ENCODE data around the gene IGFL1.
"Not testable (repeated sequence)": the region's sequence is repeated elsewhere in the genome, so short reads cannot be mapped to it uniquely, and the experiment has no call there.

Gene IGFL1
- total RNA-seq: 0 reads per million in 9 experiments

DNA sequence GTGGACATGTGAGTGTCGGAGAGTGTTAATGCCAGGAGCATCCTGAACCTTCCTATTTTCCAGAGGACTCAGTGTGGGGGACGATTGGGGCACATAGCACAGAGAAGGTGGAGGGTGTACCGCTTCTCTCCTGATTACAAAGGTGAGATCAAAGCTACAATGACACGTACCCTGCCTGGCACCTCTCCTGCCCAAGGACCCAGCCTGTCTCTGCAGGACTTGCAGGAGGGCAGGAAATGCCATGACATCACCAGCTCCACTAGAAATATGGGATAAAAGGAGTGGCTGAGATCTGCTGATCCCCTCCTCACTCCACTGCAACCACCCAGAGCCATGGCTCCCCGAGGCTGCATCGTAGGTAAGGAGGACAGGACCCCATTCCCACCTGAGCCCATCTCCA, at the start of gene IGFL1:
Gene IGFL1, plus strand, starts transcription at position 301 of the 400 bp plus-strand sequence. Its CDS starts 33 bp downstream, at position 334.
- no peaks in the 10 kb centered on the region for H3K36me3 Mint-ChIP-seq (ENCODE audit: insufficient read depth)

GRCh38 chr19:46180701-46181387, 48.7 kb upstream of the IGFL1 start:
- H3K36me3 Mint-ChIP-seq (ENCODE audit: insufficient read depth): no peaks in the 10 kb centered on the region
- no peaks in the 10 kb centered on the region for H3K9me3 Mint-ChIP-seq
- H3K27ac Mint-ChIP-seq: no peak overlapping the region
- peaks cover 57 to 71% of the 10 kb centered on the region in 2 donors for H3K27me3 Mint-ChIP-seq
- peaks cover 0 to 5% of the 10 kb centered on the region in 2 donors for H3K4me1 Mint-ChIP-seq (ENCODE audit: low read depth in 2 of 2)
- DNase-seq (no peak), ATAC-seq (replicated peaks) (no peak)
- H3K4me3 Mint-ChIP-seq: no peak overlapping the region

More for the DNA sequence above, at the start of gene IGFL1:
- Mint-ChIP-seq H3K27ac (no peak within 1 kb of the TSS), H3K4me3 (no peak within 1 kb of the TSS), H3K27me3 (peaks cover 46 to 72% of the 10 kb centered on the region in 2 donors), H3K9me3 (no peaks in the 10 kb centered on the region), H3K4me1 (ENCODE audit: low read depth in 2 of 2) (peaks cover 6 to 11% of the 10 kb centered on the region in 2 donors)
- DNase-seq (no peak), ATAC-seq (replicated peaks) (no peak)

DNA sequence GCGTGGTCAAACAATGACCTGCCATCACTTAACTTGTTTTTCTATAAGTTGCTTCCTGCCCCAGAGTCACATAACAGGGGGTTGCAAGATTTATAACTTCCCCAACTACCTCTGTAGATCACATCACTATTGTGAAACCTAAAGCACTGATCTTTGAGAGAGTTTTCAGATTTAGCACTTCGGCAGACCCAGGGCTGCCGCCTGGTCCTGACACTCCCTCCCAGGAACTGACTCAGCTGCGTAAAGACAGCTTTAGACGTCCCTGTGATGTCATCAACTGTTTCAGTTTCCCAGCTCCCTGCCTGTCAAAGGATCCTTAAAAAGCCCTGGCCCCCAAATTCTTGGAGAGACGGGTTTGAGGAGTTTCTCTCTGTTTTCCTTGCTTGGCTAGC, 48.2 kb upstream of the IGFL1 start:
- H3K4me1 Mint-ChIP-seq (ENCODE audit: low read depth in 2 of 2): peaks cover 0 to 5% of the 10 kb centered on the region in 2 donors
- ATAC-seq (replicated peaks): no peak
- H3K27ac Mint-ChIP-seq: no peak overlapping the region
- no peak overlapping the region for H3K4me3 Mint-ChIP-seq
- peaks cover 52 to 70% of the 10 kb centered on the region in 2 donors for H3K27me3 Mint-ChIP-seq
- no peak for DNase-seq
- H3K9me3 Mint-ChIP-seq: no peaks in the 10 kb centered on the region
- H3K36me3 Mint-ChIP-seq (ENCODE audit: insufficient read depth): no peaks in the 10 kb centered on the region

GRCh38 chr19:46182476-46182875, 47.1 kb upstream of the IGFL1 start:
- Mint-ChIP-seq H3K9me3 (no peaks in the 10 kb centered on the region), H3K4me1 (ENCODE audit: low read depth in 2 of 2) (peaks cover 0 to 5% of the 10 kb centered on the region in 2 donors), H3K4me3 (no peak overlapping the region), H3K27me3 (peaks cover 42 to 64% of the 10 kb centered on the region in 2 donors), H3K36me3 (ENCODE audit: insufficient read depth) (no peaks in the 10 kb centered on the region), H3K27ac (no peak overlapping the region)
- DNase-seq: no peak
- ATAC-seq (replicated peaks): no peak

- H3K36me3 Mint-ChIP-seq (ENCODE audit: insufficient read depth); H3K9me3 Mint-ChIP-seq; H3K27ac Mint-ChIP-seq; DNase-seq; H3K4me1 Mint-ChIP-seq (ENCODE audit: low read depth in 2 of 2); H3K4me3 Mint-ChIP-seq; ATAC-seq (replicated peaks): not testable (repeated sequence)
- H3K27me3 Mint-ChIP-seq: peaks cover 44 to 62% of the 10 kb centered on the region in 2 donors
These were observed 44.5 kb upstream of the IGFL1 start for GRCh38 chr19:46184775-46185710.

DNA sequence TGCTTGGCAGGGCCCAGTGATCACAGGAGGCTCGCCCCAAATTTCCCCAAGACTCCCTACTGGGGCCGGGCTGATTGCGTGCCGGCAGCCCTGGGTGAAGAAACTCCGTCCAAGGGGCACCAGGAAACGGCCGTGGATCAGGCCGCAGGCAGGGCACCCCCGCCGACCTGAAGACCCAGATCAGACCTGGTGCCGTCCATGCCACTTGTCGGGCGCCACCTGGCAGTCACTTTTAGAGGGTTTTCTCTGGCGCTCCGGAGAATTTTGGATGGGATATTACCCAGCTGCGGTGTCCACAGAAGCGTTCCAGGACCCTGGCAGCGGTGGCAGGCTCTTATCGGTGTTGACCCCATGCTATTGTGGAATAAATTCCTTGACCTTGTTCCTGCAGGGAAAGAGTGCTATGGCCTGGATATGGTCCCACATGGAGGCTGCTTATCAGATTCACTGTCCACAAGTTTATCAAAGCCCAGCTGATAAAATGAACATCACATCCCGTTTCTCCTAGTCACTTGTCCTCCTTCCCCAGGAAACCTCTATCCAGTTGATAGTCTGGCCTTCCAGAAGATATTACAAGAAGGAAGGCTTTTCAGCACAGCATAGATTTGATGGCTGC, 43.3 kb upstream of the IGFL1 start:
- Mint-ChIP-seq H3K27me3 (peaks cover 55 to 74% of the 10 kb centered on the region in 2 donors), H3K36me3 (ENCODE audit: insufficient read depth) (no peaks in the 10 kb centered on the region), H3K9me3 (no peaks in the 10 kb centered on the region), H3K4me1 (ENCODE audit: low read depth in 2 of 2) (peaks cover 0 to 5% of the 10 kb centered on the region in 2 donors), H3K27ac (no peak overlapping the region), H3K4me3 (no peak overlapping the region)
- DNase-seq (no peak), ATAC-seq (replicated peaks) (no peak)

- Mint-ChIP-seq H3K36me3 (ENCODE audit: insufficient read depth) (no peaks in the 10 kb centered on the region), H3K4me1 (ENCODE audit: low read depth in 2 of 2) (peaks cover 0 to under 1% of the 10 kb centered on the region in 2 donors), H3K4me3 (no peak overlapping the region), H3K27ac (no peak overlapping the region), H3K9me3 (no peaks in the 10 kb centered on the region), H3K27me3 (peaks cover 60 to 79% of the 10 kb centered on the region in 2 donors)
- ATAC-seq (replicated peaks) (no peak), DNase-seq (no peak)
These were observed 42.8 kb upstream of the IGFL1 start for GRCh38 chr19:46186717-46187101.

- Mint-ChIP-seq H3K36me3 (ENCODE audit: insufficient read depth) (no peaks in the 10 kb centered on the region), H3K27ac (no peak overlapping the region)
- ATAC-seq (replicated peaks): no peak
These were observed 39.3 kb upstream of the IGFL1 start for GRCh38 chr19:46189971-46190888.

GRCh38 chr19:46191356-46191755, 38.2 kb upstream of the IGFL1 start:
- no peak overlapping the region for H3K4me3 Mint-ChIP-seq
- no peaks in the 10 kb centered on the region for H3K36me3 Mint-ChIP-seq (ENCODE audit: insufficient read depth)
- H3K27me3 Mint-ChIP-seq: peaks cover 73 to 79% of the 10 kb centered on the region in 2 donors
- no peaks in the 10 kb centered on the region for H3K9me3 Mint-ChIP-seq
- no peak for ATAC-seq (replicated peaks)
- no peak for DNase-seq
- H3K4me1 Mint-ChIP-seq (ENCODE audit: low read depth in 2 of 2): no peaks in the 10 kb centered on the region
- H3K27ac Mint-ChIP-seq: no peak overlapping the region

More at GRCh38 chr19:46189971-46190888, 39.3 kb upstream of the IGFL1 start:
- no peak for DNase-seq
- H3K9me3 Mint-ChIP-seq: no peaks in the 10 kb centered on the region
- no peak overlapping the region for H3K4me3 Mint-ChIP-seq
- H3K4me1 Mint-ChIP-seq (ENCODE audit: low read depth in 2 of 2): no peaks in the 10 kb centered on the region
- peaks cover 68 to 79% of the 10 kb centered on the region in 2 donors for H3K27me3 Mint-ChIP-seq

- no peak for ATAC-seq (replicated peaks)
- no peak for DNase-seq
- Mint-ChIP-seq H3K27me3 (peaks cover 79 to 81% of the 10 kb centered on the region in 2 donors), H3K36me3 (ENCODE audit: insufficient read depth) (no peaks in the 10 kb centered on the region), H3K9me3 (no peaks in the 10 kb centered on the region), H3K27ac (no peak overlapping the region), H3K4me1 (ENCODE audit: low read depth in 2 of 2) (peaks cover 0 to 3% of the 10 kb centered on the region in 2 donors), H3K4me3 (no peak overlapping the region)
These were observed 37.6 kb upstream of the IGFL1 start for GRCh38 chr19:46191972-46192371.

- not testable (repeated sequence) for H3K36me3 Mint-ChIP-seq (ENCODE audit: insufficient read depth)
These were observed 36.9 kb upstream of the IGFL1 start for GRCh38 chr19:46192626-46192991.

GRCh38 chr19:46192992-46193650, 36.4 kb upstream of the IGFL1 start:
- DNase-seq (no peak), ATAC-seq (replicated peaks) (no peak)
- Mint-ChIP-seq H3K4me1 (ENCODE audit: low read depth in 2 of 2) (peaks cover 0 to 3% of the 10 kb centered on the region in 2 donors), H3K27me3 (peaks cover 87 to 88% of the 10 kb centered on the region in 2 donors), H3K27ac (no peak overlapping the region), H3K36me3 (ENCODE audit: insufficient read depth) (no peaks in the 10 kb centered on the region), H3K4me3 (no peak overlapping the region), H3K9me3 (no peaks in the 10 kb centered on the region)

More at GRCh38 chr19:46192626-46192991, 36.9 kb upstream of the IGFL1 start:
- H3K4me3 Mint-ChIP-seq; H3K9me3 Mint-ChIP-seq; H3K4me1 Mint-ChIP-seq (ENCODE audit: low read depth in 2 of 2); ATAC-seq (replicated peaks); H3K27ac Mint-ChIP-seq; DNase-seq: not testable (repeated sequence)
- peaks cover 85 to 87% of the 10 kb centered on the region in 2 donors for H3K27me3 Mint-ChIP-seq
